Osteoblast (primary cell): Measurements from ENCODE around the gene HMSD. TPM values are rescaled to one million over a fixed set of nuclear protein-coding genes. Genes with fewer than 3 reads are reported as not detected.

Source experiments
- DNase-seq: peaks from one replicate; pipeline ENCODE4 v3.0.0; 2011; ENCODE audit warnings: low spot score, mixed read lengths; ENCODE audit not compliant: insufficient read length; ENCODE audit errors: missing footprints
- H2AFZ ChIP-seq: 2 replicates; pipeline ENCODE4 v1.6.0; 2011; ENCODE audit warnings: mild to moderate bottlenecking, low read length
- H3K27ac ChIP-seq: 2 replicates; pipeline ENCODE4 v1.5.1; 2011; ENCODE audit warnings: mild to moderate bottlenecking, low read depth, low read length, moderate library complexity
- H3K27me3 ChIP-seq: 2 replicates; pipeline ENCODE4 v1.6.0; 2012; ENCODE audit warnings: mild to moderate bottlenecking, control low read depth, inconsistent platforms, low read length, moderate library complexity; ENCODE audit not compliant: insufficient read depth
- H3K36me3 ChIP-seq: 2 replicates; pipeline ENCODE4 v1.5.1; 2011; ENCODE audit warnings: mild to moderate bottlenecking, low read length, control low read depth, moderate library complexity; ENCODE audit not compliant: insufficient read depth
- H3K4me1 ChIP-seq: 2 replicates; pipeline ENCODE4 v1.5.1; 2011; ENCODE audit warnings: mild to moderate bottlenecking, low read length, control low read depth, moderate library complexity; ENCODE audit not compliant: insufficient read depth
- H3K4me2 ChIP-seq: 2 replicates; pipeline ENCODE4 v1.6.0; 2011; ENCODE audit warnings: mild to moderate bottlenecking, low read length; ENCODE audit not compliant: insufficient read depth
- H3K4me3 ChIP-seq: fragments of 200-600 bp; sonication (generic); 3 replicates; pipeline ENCODE4 v1.5.1; 2012; ENCODE audit warnings: mild to moderate bottlenecking, low read length, inconsistent platforms; ENCODE audit not compliant: insufficient read depth
- H3K79me2 ChIP-seq: 2 replicates; pipeline ENCODE4 v1.6.0; 2012; ENCODE audit warnings: mild to moderate bottlenecking, low read length, control low read depth, inconsistent platforms; ENCODE audit not compliant: insufficient read depth
- H3K9me3 ChIP-seq: 2 replicates; pipeline ENCODE4 v1.5.1; 2011; ENCODE audit warnings: low read depth, low read length, control low read depth
- H4K20me1 ChIP-seq: 2 replicates; pipeline ENCODE4 v1.6.0; 2012; ENCODE audit warnings: mild to moderate bottlenecking, low read length, control low read depth; ENCODE audit not compliant: insufficient read depth
- total RNA-seq: library from RNA; depleted of rRNA; stranded (reverse); fragments of >200 nt; gene quantifications from 2 replicates; pipeline ENCODE4 v1.2.3, GENCODE V29; 2012
- TF ChIP-seq, protein P1 (sequence below): IDR thresholded peaks from 2 replicates; pipeline ENCODE4 v1.5.1; 2011; ENCODE audit warnings: mild to moderate bottlenecking, low read depth, low read length, moderate library complexity; ENCODE audit errors: extremely low read depth

HMSD gene
- total RNA-seq, 1 donor, result 1.4 TPM

GRCh38 chr18:63960891-63961290 lies 11.8 kb downstream of the HMSD start:
- no peaks in the 10 kb centered on the region for H3K9me3 ChIP-seq
- no peak overlapping the region for H2AFZ ChIP-seq
- TF ChIP-seq, protein P1, sequence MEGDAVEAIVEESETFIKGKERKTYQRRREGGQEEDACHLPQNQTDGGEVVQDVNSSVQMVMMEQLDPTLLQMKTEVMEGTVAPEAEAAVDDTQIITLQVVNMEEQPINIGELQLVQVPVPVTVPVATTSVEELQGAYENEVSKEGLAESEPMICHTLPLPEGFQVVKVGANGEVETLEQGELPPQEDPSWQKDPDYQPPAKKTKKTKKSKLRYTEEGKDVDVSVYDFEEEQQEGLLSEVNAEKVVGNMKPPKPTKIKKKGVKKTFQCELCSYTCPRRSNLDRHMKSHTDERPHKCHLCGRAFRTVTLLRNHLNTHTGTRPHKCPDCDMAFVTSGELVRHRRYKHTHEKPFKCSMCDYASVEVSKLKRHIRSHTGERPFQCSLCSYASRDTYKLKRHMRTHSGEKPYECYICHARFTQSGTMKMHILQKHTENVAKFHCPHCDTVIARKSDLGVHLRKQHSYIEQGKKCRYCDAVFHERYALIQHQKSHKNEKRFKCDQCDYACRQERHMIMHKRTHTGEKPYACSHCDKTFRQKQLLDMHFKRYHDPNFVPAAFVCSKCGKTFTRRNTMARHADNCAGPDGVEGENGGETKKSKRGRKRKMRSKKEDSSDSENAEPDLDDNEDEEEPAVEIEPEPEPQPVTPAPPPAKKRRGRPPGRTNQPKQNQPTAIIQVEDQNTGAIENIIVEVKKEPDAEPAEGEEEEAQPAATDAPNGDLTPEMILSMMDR, result no peak
- no peak overlapping the region for H3K4me3 ChIP-seq
- H3K4me2 ChIP-seq, result no peak overlapping the region
- no peak for DNase-seq
- no peaks in the 10 kb centered on the region for H3K79me2 ChIP-seq
- H3K4me1 ChIP-seq, result no peaks in the 10 kb centered on the region
- no peaks in the 10 kb centered on the region for H4K20me1 ChIP-seq
- no peak overlapping the region for H3K27ac ChIP-seq
- peaks cover 33% of the 10 kb centered on the region for H3K27me3 ChIP-seq
- H3K36me3 ChIP-seq, result no peaks in the 10 kb centered on the region

DNA sequence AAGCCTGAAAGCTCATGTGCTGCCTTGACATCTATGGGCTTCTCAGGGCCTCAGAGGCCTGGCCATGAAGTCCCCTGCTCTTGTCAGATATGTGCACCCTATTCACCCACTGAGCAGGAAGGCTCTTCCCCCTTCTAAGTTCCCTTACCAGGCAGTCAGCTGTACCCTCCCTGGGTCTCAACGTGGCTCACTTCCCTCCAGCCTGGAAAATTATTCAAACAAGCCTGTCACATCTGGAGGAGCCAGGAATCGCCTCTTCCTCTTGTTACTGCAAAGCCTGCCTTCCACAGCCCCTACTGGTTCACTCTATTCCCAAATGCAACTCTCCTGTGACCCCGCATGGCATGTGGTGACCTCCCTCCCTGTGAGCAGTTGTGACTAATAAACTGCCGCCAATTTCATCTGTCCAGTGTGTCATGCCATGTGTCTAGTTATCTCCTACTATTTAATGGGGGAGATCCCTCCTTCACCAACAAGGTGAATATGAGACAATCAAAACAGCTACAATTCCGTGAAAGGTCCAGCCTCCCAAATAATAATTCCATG lies 12.4 kb downstream of the HMSD start:
- no peak overlapping the region for H2AFZ ChIP-seq
- no peaks in the 10 kb centered on the region for H3K36me3 ChIP-seq
- peaks cover 27% of the 10 kb centered on the region for H3K27me3 ChIP-seq
- no peak overlapping the region for H3K27ac ChIP-seq
- no peaks in the 10 kb centered on the region for H3K9me3 ChIP-seq
- no peak overlapping the region for H3K4me3 ChIP-seq
- no peak for DNase-seq
- no peak overlapping the region for H3K4me2 ChIP-seq
- no peaks in the 10 kb centered on the region for H4K20me1 ChIP-seq
- TF ChIP-seq, protein P1, result no peak
- no peaks in the 10 kb centered on the region for H3K4me1 ChIP-seq
- no peaks in the 10 kb centered on the region for H3K79me2 ChIP-seq

GRCh38 chr18:63962137-63962536 lies 13.0 kb downstream of the HMSD start:
- no peaks in the 10 kb centered on the region for H3K79me2 ChIP-seq
- no peak overlapping the region for H3K4me3 ChIP-seq
- no peak overlapping the region for H2AFZ ChIP-seq
- TF ChIP-seq, protein P1, result no peak
- no peak overlapping the region for H3K27ac ChIP-seq
- H4K20me1 ChIP-seq, result no peaks in the 10 kb centered on the region
- H3K36me3 ChIP-seq, result no peaks in the 10 kb centered on the region
- peaks cover 27% of the 10 kb centered on the region for H3K27me3 ChIP-seq
- no peaks in the 10 kb centered on the region for H3K9me3 ChIP-seq
- no peaks in the 10 kb centered on the region for H3K4me1 ChIP-seq
- H3K4me2 ChIP-seq, result no peak overlapping the region
- DNase-seq, result no peak

DNA sequence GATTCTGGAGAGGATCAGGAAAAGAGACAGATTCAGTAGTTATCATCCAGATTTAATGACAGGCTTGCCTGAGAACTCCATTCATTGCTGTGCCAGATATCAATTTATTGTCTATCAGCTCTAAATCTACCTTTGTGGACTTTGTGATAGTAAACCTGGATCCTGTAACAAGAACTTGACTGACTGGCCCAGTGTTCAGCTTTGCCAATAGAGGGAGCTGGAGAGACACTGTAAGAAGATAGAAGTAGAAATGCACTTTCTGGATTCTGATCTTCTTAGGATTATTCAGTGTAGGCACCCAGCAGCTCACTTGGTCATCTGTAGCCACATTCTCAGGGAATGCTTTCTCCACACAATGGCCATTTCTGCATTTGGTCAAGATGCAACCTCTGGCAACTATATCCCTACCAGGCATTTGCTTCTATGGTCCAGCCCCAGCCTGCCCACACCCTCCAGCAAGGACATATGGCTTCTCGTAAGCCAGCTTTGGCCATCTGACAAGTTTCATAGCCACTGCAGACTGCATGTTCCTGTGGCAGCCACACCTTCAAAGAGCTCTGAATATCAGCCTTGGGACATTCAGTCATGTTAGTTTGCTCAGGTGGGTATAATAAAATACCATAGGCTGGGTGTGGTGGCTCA lies 14.6 kb downstream of the HMSD start:
- no peaks in the 10 kb centered on the region for H3K79me2 ChIP-seq
- no peak overlapping the region for H3K4me3 ChIP-seq
- H3K27me3 ChIP-seq, result peaks cover 23% of the 10 kb centered on the region
- no peaks in the 10 kb centered on the region for H3K9me3 ChIP-seq
- DNase-seq, result peak; percentile 32
- no peak overlapping the region for H3K4me2 ChIP-seq
- no peaks in the 10 kb centered on the region for H3K4me1 ChIP-seq
- no peak overlapping the region for H2AFZ ChIP-seq
- no peak overlapping the region for H3K27ac ChIP-seq
- no peaks in the 10 kb centered on the region for H4K20me1 ChIP-seq
- TF ChIP-seq, protein P1, result peak; percentile 91
- no peaks in the 10 kb centered on the region for H3K36me3 ChIP-seq
